ENCODE results near the gene DOCK9.

DNA sequence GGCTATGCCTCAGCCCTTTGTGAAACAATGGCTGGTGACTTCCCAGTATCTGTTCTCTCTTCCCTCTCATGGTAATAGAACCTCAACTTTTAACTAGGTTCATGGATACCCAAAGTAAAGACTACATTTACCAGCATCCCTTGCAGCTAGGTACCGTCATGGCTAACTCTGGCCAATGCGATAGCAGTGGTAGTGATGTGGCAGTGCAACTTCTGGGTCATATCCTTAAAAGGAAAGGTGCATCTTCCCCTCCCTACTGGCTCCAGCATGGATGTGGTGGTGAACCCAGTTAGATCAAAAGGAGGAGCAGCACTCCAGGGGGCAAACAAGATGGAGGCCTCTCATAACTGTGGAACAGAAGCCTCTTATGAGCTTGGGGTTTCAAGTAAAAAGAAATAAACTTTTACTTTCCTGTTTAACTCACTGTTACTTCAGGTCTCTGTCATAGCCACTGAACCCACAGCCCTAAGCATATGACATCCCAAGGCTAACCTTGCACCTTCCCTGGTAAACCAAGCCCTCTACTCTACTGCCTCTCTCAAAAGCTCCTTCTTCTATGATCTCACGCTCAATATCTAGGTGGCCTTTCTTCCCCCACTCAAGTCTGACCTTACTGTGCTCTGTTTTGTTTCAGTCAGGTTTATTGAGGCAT lies 104.4 kb downstream of the DOCK9 start:
- TF ChIP-seq POLR2A (IDR thresholded peaks at IDR 0.05) (no peak), CTCF (IDR thresholded peaks at IDR 0.05) (no peak), POLR2AphosphoS5 (IDR thresholded peaks at IDR 0.05) (no peak)

Data from prostate gland (tissue), 2 donors.